H1 (cell line): ENCODE results near the gene LDLRAD3.

Source experiments
- BACH1 ChIP-seq: IDR thresholded peaks from 2 replicates; pipeline ENCODE4 v1.6.1; 2012; ENCODE audit warnings: low read length, improper control_type of control experiment
- CTCF ChIP-seq, 3 experiments: IDR thresholded peaks; 1 replicate in 2 of 3; 2 replicates in 1 of 3; pipeline versions ENCODE4 v1.5.1 to v1.6.1; 2011; ENCODE audit warnings: low read length in 3 of 3, mild to moderate bottlenecking in 3 of 3, inconsistent platforms in 2 of 3, low read depth in 1 of 3, moderate library complexity in 1 of 3; ENCODE audit not compliant: insufficient read depth in 1 of 3; ENCODE audit errors: control extremely low read depth in 1 of 3
- EGR1 ChIP-seq: IDR thresholded peaks from 2 replicates; pipeline ENCODE4 v1.6.1; 2011; ENCODE audit warnings: low read depth, low read length, borderline replicate concordance
- EZH2 ChIP-seq: fragments of 200-600 bp; sonication (generic); IDR thresholded peaks from 2 replicates; pipeline ENCODE4 v1.7.1; 2012; ENCODE audit warnings: low read depth, mild to moderate bottlenecking, moderate library complexity, low read length, inconsistent platforms; ENCODE audit not compliant: severe bottlenecking
- GTF2F1 ChIP-seq: IDR thresholded peaks from 2 replicates; pipeline ENCODE4 v1.6.1; 2012; ENCODE audit warnings: low read depth, low read length, improper control_type of control experiment, borderline replicate concordance
- HDAC6 ChIP-seq: IDR thresholded peaks from one replicate; pipeline ENCODE4 v1.7.1; 2012; ENCODE audit warnings: low read depth, mild to moderate bottlenecking, inconsistent platforms, low read length, moderate library complexity
- JUND ChIP-seq: IDR thresholded peaks from 2 replicates; pipeline ENCODE4 v1.6.1; 2011; ENCODE audit warnings: mild to moderate bottlenecking, improper control_type of control experiment, low read length
- MAFK ChIP-seq: IDR thresholded peaks from 2 replicates; pipeline ENCODE4 v1.6.1; 2012; ENCODE audit warnings: low read depth, mild to moderate bottlenecking, improper control_type of control experiment, low read length
- POLR2A ChIP-seq, 2 experiments: IDR thresholded peaks; 1 replicate in 1 of 2; 2 replicates in 1 of 2; pipeline ENCODE4 v1.6.1; 2011; ENCODE audit warnings: low read depth in 2 of 2, low read length in 2 of 2, mild to moderate bottlenecking in 2 of 2; ENCODE audit errors: control extremely low read depth in 1 of 2
- POLR2AphosphoS5 ChIP-seq: IDR thresholded peaks from 2 replicates; pipeline ENCODE4 v1.6.1; 2011; ENCODE audit warnings: low read depth, low read length
- SIN3A ChIP-seq, 2 experiments: IDR thresholded peaks in 1 of 2; conservative IDR thresholded peaks in 1 of 2; 2 replicates each; pipeline ENCODE4 v1.6.1; 2011 to 2012; ENCODE audit warnings: low read length in 2 of 2, improper control_type of control experiment in 1 of 2, low read depth in 1 of 2, mild to moderate bottlenecking in 1 of 2
- TBP ChIP-seq: IDR thresholded peaks from 2 replicates; pipeline ENCODE4 v1.6.1; 2011; ENCODE audit warnings: low read depth, low read length, improper control_type of control experiment
- TEAD4 ChIP-seq: IDR thresholded peaks from 2 replicates; pipeline ENCODE4 v1.6.1; 2012; ENCODE audit warnings: low read depth, low read length, inconsistent platforms, mixed read lengths

- no peak for TF ChIP-seq POLR2A (IDR thresholded peaks at IDR 0.05; ENCODE audit: control extremely low read depth in 1 of 2, low read depth in 2 of 2, low read length in 2 of 2)
- no peak for TF ChIP-seq TEAD4
- no peak for TF ChIP-seq CTCF (IDR thresholded peaks at IDR 0.05; ENCODE audit: control extremely low read depth in 1 of 3, insufficient read depth in 1 of 3, low read depth in 1 of 3, low read length in 3 of 3)
- no peak for TF ChIP-seq MAFK
- TF ChIP-seq HDAC6, result no peak
- TF ChIP-seq EGR1, result no peak
- no peak for TF ChIP-seq SIN3A (conservative IDR thresholded peaks at IDR 0.05 in 1 of 2, IDR thresholded peaks at IDR 0.05 in 1 of 2; ENCODE audit: low read depth in 1 of 2, low read length in 2 of 2)
- TF ChIP-seq POLR2AphosphoS5, result no peak
- no peak for TF ChIP-seq EZH2
- no peak for TF ChIP-seq JUND
- TF ChIP-seq BACH1, result no peak
- TF ChIP-seq TBP, result no peak
- TF ChIP-seq GTF2F1, result no peak
These were observed 93.2 kb downstream of the LDLRAD3 start for GRCh38 chr11:36037031-36037430.
